WTC11 (cell line): ENCODE measurements around the gene ASIC5. TPM values are rescaled to one million over a fixed set of nuclear protein-coding genes. Genes with fewer than 3 reads are reported as not detected.

Source experiments
- ATAC-seq: fragments of 200-7000 bp; cut with Tn5 transposase; 2 replicates; pipeline ENCODE4 v1.10.0; 2021; ENCODE audit warnings: mild to moderate bottlenecking, moderate library complexity
- CTCF ChIA-PET: fragments of 300-600 bp; sonication (Branson Sonifier 250); formaldehyde crosslinking; loops from one replicate; lab custom pipeline; 2021; ENCODE audit warnings: antibody characterized with exemption; lab: Charles Lee
- POLR2A ChIA-PET: fragments of 350-600 bp; sonication (Branson Sonifier 250); formaldehyde crosslinking; loops from one replicate; lab custom pipeline; 2021; ENCODE audit warnings: antibody characterized with exemption; lab: Charles Lee
- DNase-seq: peaks from one replicate; pipeline ENCODE4 v3.0.0; 2021; ENCODE audit warnings: low spot score
- H3K27ac Mint-ChIP-seq: 2 replicates; pipeline ENCODE4 v1.8.0; 2021; ENCODE audit warnings: mixed read lengths
- H3K27me3 Mint-ChIP-seq: 2 replicates; pipeline ENCODE4 v1.8.0; 2021; ENCODE audit warnings: low read depth, mild to moderate bottlenecking, moderate library complexity, mixed read lengths
- H3K36me3 Mint-ChIP-seq: 2 replicates; pipeline ENCODE4 v1.8.0; 2021; ENCODE audit warnings: mixed read lengths
- H3K4me1 Mint-ChIP-seq: 2 replicates; pipeline ENCODE4 v1.8.0; 2022; ENCODE audit warnings: mixed read lengths
- H3K4me3 Mint-ChIP-seq: 2 replicates; pipeline ENCODE4 v1.8.0; 2021; ENCODE audit warnings: mild to moderate bottlenecking, moderate library complexity, mixed read lengths
- H3K9me3 Mint-ChIP-seq: 2 replicates; pipeline ENCODE4 v1.8.0; 2021; ENCODE audit warnings: mixed read lengths
- ATF1 ChIP-seq: sonication (generic); formaldehyde crosslinking; IDR thresholded peaks from 2 replicates; pipeline ENCODE4 v1.8.1; 2023; ENCODE audit warnings: mild to moderate bottlenecking, moderate library complexity, missing genetic modification reagents
- CREM ChIP-seq: sonication (generic); formaldehyde crosslinking; IDR thresholded peaks from 2 replicates; pipeline ENCODE4 v1.8.1; 2022; ENCODE audit warnings: mild to moderate bottlenecking, missing genetic modification reagents, moderate library complexity
- ELF4 ChIP-seq: sonication (generic); formaldehyde crosslinking; IDR thresholded peaks from 2 replicates; pipeline ENCODE4 v1.8.1; 2022; ENCODE audit warnings: low read depth, mild to moderate bottlenecking, moderate library complexity, missing genetic modification reagents
- ETV6 ChIP-seq: sonication (generic); formaldehyde crosslinking; IDR thresholded peaks from 2 replicates; pipeline ENCODE4 v1.8.1; 2022; ENCODE audit warnings: mild to moderate bottlenecking, missing genetic modification reagents
- GTF2I ChIP-seq: fragments of 250-450 bp; sonication (Bioruptor Pico); conservative IDR thresholded peaks from 2 replicates; pipeline ENCODE4 v1.4.0; 2021; ENCODE audit warnings: mild to moderate bottlenecking
- IRF2 ChIP-seq: sonication (generic); formaldehyde crosslinking; IDR thresholded peaks from 2 replicates; pipeline ENCODE4 v1.8.0; 2022; ENCODE audit warnings: low read depth, missing genetic modification reagents, borderline replicate concordance
- MXD4 ChIP-seq: fragments of 250-450 bp; sonication (Bioruptor Pico); IDR thresholded peaks from 2 replicates; pipeline ENCODE4 v1.8.0; 2021; ENCODE audit warnings: mild to moderate bottlenecking, moderate library complexity, borderline replicate concordance
- NFE2L1 ChIP-seq: sonication (generic); formaldehyde crosslinking; IDR thresholded peaks from 2 replicates; pipeline ENCODE4 v1.8.1; 2023; ENCODE audit warnings: missing genetic modification reagents
- PRRX2 ChIP-seq: fragments of 250-450 bp; sonication (Bioruptor Pico); IDR thresholded peaks from 2 replicates; pipeline ENCODE4 v1.8.0; 2021; ENCODE audit warnings: mild to moderate bottlenecking
- SOX15 ChIP-seq: fragments of 250-450 bp; sonication (Bioruptor Pico); IDR thresholded peaks from 2 replicates; pipeline ENCODE4 v1.9.0; 2021; ENCODE audit warnings: mild to moderate bottlenecking
- TEAD4 ChIP-seq: sonication (generic); formaldehyde crosslinking; IDR thresholded peaks from 2 replicates; pipeline ENCODE4 v1.8.0; 2022; ENCODE audit warnings: mild to moderate bottlenecking, missing genetic modification reagents
- ZNF219 ChIP-seq: sonication (generic); formaldehyde crosslinking; IDR thresholded peaks from 2 replicates; pipeline ENCODE4 v1.8.0; 2023; ENCODE audit warnings: missing genetic modification reagents, mild to moderate bottlenecking, borderline replicate concordance
- ZNF396 ChIP-seq: fragments of 250-450 bp; sonication (Bioruptor Pico); IDR thresholded peaks from 2 replicates; pipeline ENCODE4 v1.8.0; 2021; ENCODE audit warnings: mild to moderate bottlenecking, moderate library complexity, borderline replicate concordance
- total RNA-seq: library from RNA; stranded (reverse); gene quantifications from 3 replicates; pipeline ENCODE4 v1.2.3, GENCODE V29; 2021
- TF ChIP-seq, protein P1 (sequence below): sonication (generic); formaldehyde crosslinking; IDR thresholded peaks from 2 replicates; pipeline ENCODE4 v1.8.0; 2023; ENCODE audit warnings: missing genetic modification reagents, mild to moderate bottlenecking, borderline replicate concordance
- TF ChIP-seq, protein P2 (sequence below): fragments of 250-450 bp; sonication (Bioruptor Pico); IDR thresholded peaks from 2 replicates; pipeline ENCODE4 v1.9.0; 2021; ENCODE audit warnings: mild to moderate bottlenecking
- TF ChIP-seq, protein P3 (sequence below): sonication (generic); formaldehyde crosslinking; IDR thresholded peaks from 2 replicates; pipeline ENCODE4 v1.8.1; 2023; ENCODE audit warnings: mild to moderate bottlenecking, moderate library complexity, missing genetic modification reagents
- TF ChIP-seq, protein P4 (sequence below): sonication (generic); formaldehyde crosslinking; conservative IDR thresholded peaks from 2 replicates; pipeline ENCODE4 v1.8.1; 2022; ENCODE audit warnings: mild to moderate bottlenecking, missing genetic modification reagents
- TF ChIP-seq, protein P5 (sequence below): fragments of 250-450 bp; sonication (Bioruptor Pico); conservative IDR thresholded peaks from 2 replicates; pipeline ENCODE4 v1.9.0; 2021; ENCODE audit warnings: mild to moderate bottlenecking
- TF ChIP-seq, protein P6 (sequence below): fragments of 250-450 bp; sonication (Bioruptor Pico); IDR thresholded peaks from 2 replicates; pipeline ENCODE4 v1.9.0; 2021; ENCODE audit warnings: moderate library complexity, mild to moderate bottlenecking, inconsistent platforms, borderline replicate concordance
- TF ChIP-seq, protein P7 (sequence below): sonication (generic); formaldehyde crosslinking; IDR thresholded peaks from 2 replicates; pipeline ENCODE4 v1.8.1; 2022; ENCODE audit warnings: low read depth, missing genetic modification reagents, borderline replicate concordance
- TF ChIP-seq, protein P8 (sequence below): fragments of 250-450 bp; sonication (Bioruptor Pico); IDR thresholded peaks from 2 replicates; pipeline ENCODE4 v2.1.2; 2022; ENCODE audit warnings: mild to moderate bottlenecking, moderate library complexity

ASIC5 gene
- total RNA-seq, 1 experiment from 2014 or later: not detected

DNA sequence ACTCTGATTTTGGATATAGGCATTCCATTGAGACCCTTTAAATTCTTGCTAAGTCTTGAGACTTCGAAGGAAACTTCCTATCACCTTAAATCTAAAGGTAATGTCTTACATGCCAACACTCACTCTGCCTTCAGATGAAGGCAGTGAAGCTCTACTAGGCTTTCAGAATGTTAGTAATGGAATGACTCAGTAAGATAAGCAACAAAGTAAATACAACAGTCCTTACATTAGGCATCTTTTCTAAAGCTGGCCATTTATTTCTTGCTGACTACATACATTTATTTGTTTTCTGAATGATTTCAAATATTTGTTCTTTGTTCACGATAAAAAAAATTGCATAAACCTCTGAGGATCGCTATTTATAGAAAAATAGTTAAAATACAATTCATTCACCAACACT lies 43.5 kb downstream of the ASIC5 start:
- Mint-ChIP-seq H3K9me3 (no peaks in the 10 kb centered on the region), H3K36me3 (no peaks in the 10 kb centered on the region), H3K27ac (no peak overlapping the region), H3K4me1 (peaks cover 20% of the 10 kb centered on the region), H3K4me3 (no peak overlapping the region), H3K27me3 (no peaks in the 10 kb centered on the region)
- no peak for TF ChIP-seq ETV6 (CRISPR knock-in tag)
- TF ChIP-seq, protein P1, sequence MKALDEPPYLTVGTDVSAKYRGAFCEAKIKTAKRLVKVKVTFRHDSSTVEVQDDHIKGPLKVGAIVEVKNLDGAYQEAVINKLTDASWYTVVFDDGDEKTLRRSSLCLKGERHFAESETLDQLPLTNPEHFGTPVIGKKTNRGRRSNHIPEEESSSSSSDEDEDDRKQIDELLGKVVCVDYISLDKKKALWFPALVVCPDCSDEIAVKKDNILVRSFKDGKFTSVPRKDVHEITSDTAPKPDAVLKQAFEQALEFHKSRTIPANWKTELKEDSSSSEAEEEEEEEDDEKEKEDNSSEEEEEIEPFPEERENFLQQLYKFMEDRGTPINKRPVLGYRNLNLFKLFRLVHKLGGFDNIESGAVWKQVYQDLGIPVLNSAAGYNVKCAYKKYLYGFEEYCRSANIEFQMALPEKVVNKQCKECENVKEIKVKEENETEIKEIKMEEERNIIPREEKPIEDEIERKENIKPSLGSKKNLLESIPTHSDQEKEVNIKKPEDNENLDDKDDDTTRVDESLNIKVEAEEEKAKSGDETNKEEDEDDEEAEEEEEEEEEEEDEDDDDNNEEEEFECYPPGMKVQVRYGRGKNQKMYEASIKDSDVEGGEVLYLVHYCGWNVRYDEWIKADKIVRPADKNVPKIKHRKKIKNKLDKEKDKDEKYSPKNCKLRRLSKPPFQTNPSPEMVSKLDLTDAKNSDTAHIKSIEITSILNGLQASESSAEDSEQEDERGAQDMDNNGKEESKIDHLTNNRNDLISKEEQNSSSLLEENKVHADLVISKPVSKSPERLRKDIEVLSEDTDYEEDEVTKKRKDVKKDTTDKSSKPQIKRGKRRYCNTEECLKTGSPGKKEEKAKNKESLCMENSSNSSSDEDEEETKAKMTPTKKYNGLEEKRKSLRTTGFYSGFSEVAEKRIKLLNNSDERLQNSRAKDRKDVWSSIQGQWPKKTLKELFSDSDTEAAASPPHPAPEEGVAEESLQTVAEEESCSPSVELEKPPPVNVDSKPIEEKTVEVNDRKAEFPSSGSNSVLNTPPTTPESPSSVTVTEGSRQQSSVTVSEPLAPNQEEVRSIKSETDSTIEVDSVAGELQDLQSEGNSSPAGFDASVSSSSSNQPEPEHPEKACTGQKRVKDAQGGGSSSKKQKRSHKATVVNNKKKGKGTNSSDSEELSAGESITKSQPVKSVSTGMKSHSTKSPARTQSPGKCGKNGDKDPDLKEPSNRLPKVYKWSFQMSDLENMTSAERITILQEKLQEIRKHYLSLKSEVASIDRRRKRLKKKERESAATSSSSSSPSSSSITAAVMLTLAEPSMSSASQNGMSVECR (CRISPR knock-in tag): no peak
- no peak for TF ChIP-seq ATF1
- no peak for TF ChIP-seq NFE2L1 (CRISPR knock-in tag)
- no peak for TF ChIP-seq ELF4 (CRISPR knock-in tag)
- TF ChIP-seq CREM: no peak
- TF ChIP-seq MXD4 (CRISPR knock-in tag): no peak
- TF ChIP-seq, protein P2, sequence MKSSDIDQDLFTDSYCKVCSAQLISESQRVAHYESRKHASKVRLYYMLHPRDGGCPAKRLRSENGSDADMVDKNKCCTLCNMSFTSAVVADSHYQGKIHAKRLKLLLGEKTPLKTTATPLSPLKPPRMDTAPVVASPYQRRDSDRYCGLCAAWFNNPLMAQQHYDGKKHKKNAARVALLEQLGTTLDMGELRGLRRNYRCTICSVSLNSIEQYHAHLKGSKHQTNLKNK (CRISPR knock-in tag): no peak
- TF ChIP-seq, protein P3, sequence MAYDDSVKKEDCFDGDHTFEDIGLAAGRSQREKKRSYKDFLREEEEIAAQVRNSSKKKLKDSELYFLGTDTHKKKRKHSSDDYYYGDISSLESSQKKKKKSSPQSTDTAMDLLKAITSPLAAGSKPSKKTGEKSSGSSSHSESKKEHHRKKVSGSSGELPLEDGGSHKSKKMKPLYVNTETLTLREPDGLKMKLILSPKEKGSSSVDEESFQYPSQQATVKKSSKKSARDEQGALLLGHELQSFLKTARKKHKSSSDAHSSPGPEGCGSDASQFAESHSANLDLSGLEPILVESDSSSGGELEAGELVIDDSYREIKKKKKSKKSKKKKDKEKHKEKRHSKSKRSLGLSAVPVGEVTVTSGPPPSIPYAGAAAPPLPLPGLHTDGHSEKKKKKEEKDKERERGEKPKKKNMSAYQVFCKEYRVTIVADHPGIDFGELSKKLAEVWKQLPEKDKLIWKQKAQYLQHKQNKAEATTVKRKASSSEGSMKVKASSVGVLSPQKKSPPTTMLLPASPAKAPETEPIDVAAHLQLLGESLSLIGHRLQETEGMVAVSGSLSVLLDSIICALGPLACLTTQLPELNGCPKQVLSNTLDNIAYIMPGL (CRISPR knock-in tag): no peak
- ATAC-seq (no peak), DNase-seq (no peak)
- ChIA-PET POLR2A (no interaction called here), CTCF (no interaction called here)

DNA sequence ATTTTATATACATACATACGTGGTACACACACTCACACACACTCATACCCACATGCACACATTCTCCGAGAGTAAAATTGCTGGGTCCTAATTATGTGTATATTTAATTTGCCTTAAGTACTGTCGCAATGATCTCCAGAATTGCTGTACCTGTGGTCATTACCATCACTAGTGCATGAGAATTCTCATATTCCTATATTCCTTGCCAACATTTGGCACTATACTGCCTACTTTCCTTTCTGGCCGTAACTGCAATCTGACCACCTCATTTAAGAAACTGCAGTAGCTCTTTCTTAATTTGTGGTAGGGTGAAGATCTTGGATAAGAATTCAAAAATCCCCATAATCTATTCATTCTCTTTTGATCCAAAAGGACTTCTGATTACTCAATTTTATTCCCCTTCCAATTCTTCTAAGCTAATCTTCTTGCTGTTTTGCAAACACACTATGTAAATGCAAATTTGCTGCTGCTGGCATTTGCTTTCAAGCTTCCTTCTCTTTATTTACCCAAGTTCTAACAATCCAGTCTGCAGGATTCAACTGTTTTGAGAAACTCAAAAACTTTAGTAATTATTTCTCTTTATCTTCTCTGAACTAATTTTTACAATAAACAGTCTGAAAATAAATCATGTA lies 45.1 kb downstream of the ASIC5 start:
- DNase-seq: no peak
- H3K4me3 Mint-ChIP-seq: no peak overlapping the region
- H3K27ac Mint-ChIP-seq: no peak overlapping the region
- H3K9me3 Mint-ChIP-seq: no peaks in the 10 kb centered on the region
- no peak for ATAC-seq
- H3K4me1 Mint-ChIP-seq: peaks cover 20% of the 10 kb centered on the region
- CTCF ChIA-PET: interaction anchor here (1.1 kb wide), 1 partner anchor 132 kb away, joined by 3 read pairs; no protein-coding TSS in a partner anchor
- no peaks in the 10 kb centered on the region for H3K36me3 Mint-ChIP-seq
- no peaks in the 10 kb centered on the region for H3K27me3 Mint-ChIP-seq
- POLR2A ChIA-PET: no interaction called here
- TF ChIP-seq, protein P4, sequence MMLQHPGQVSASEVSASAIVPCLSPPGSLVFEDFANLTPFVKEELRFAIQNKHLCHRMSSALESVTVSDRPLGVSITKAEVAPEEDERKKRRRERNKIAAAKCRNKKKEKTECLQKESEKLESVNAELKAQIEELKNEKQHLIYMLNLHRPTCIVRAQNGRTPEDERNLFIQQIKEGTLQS (CRISPR knock-in tag): no peak
- TF ChIP-seq, protein P5, sequence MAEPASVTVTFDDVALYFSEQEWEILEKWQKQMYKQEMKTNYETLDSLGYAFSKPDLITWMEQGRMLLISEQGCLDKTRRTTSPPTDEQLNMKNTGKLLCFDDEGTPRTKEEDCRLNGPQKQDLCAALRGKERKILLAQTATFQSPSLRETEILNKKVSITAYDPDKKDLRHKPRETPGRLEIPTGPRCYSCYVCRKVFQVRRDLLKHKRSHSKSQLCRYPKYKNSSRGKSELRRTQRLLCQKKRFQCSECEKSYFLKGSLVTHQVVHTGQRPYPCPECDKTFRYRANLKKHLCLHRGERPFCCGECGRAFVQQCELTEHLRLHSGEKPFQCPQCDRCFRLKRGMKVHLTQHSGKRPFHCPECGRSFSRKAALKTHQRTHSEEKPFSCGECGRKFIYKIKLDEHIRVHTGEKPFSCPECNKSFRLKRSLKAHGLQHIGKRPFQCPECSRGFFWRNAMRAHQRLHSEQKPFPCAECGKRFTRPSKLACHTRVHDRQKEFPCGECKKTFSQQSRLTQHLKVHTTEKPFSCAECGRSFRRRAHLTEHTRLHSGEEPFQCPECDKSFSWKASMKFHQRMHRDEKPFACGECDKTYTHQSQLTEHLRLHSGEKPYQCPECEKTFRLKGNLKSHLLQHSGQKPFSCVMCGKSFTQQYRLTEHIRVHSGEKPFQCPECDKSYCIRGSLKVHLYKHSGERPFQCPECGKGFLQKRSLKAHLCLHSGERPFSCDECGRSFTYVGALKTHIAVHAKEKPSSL: no peak
- TF ChIP-seq GTF2I (CRISPR knock-in tag) (no peak), ZNF219 (no peak), SOX15 (CRISPR knock-in tag) (no peak), PRRX2 (CRISPR knock-in tag) (no peak), TEAD4 (CRISPR knock-in tag) (no peak), IRF2 (CRISPR knock-in tag) (no peak), ZNF396 (CRISPR knock-in tag) (no peak)
- TF ChIP-seq, protein P6, sequence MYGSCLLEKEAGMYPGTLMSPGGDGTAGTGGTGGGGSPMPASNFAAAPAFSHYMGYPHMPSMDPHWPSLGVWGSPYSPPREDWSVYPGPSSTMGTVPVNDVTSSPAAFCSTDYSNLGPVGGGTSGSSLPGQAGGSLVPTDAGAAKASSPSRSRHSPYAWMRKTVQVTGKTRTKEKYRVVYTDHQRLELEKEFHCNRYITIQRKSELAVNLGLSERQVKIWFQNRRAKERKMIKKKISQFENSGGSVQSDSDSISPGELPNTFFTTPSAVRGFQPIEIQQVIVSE (CRISPR knock-in tag): no peak
- TF ChIP-seq, protein P7, sequence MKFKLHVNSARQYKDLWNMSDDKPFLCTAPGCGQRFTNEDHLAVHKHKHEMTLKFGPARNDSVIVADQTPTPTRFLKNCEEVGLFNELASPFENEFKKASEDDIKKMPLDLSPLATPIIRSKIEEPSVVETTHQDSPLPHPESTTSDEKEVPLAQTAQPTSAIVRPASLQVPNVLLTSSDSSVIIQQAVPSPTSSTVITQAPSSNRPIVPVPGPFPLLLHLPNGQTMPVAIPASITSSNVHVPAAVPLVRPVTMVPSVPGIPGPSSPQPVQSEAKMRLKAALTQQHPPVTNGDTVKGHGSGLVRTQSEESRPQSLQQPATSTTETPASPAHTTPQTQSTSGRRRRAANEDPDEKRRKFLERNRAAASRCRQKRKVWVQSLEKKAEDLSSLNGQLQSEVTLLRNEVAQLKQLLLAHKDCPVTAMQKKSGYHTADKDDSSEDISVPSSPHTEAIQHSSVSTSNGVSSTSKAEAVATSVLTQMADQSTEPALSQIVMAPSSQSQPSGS (CRISPR knock-in tag): no peak
- TF ChIP-seq, protein P8, sequence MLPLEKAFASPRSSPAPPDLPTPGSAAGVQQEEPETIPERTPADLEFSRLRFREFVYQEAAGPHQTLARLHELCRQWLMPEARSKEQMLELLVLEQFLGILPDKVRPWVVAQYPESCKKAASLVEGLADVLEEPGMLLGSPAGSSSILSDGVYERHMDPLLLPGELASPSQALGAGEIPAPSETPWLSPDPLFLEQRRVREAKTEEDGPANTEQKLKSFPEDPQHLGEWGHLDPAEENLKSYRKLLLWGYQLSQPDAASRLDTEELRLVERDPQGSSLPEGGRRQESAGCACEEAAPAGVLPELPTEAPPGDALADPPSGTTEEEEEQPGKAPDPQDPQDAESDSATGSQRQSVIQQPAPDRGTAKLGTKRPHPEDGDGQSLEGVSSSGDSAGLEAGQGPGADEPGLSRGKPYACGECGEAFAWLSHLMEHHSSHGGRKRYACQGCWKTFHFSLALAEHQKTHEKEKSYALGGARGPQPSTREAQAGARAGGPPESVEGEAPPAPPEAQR (CRISPR knock-in tag): no peak
